GM21825 (cell line): Measurements from ENCODE around the gene ADORA2B.
"Not testable (repeated sequence)": the region's sequence is repeated elsewhere in the genome, so short reads cannot be mapped to it uniquely, and the experiment has no call there.

Experiments used
- ATAC-seq: cut with Tn5 transposase; IDR thresholded peaks from one replicate; pipeline ENCODE4 v1.9.1; 2021; ENCODE audit warnings: mild to moderate bottlenecking, moderate library complexity; ENCODE audit not compliant: unreplicated experiment

ADORA2B gene

DNA sequence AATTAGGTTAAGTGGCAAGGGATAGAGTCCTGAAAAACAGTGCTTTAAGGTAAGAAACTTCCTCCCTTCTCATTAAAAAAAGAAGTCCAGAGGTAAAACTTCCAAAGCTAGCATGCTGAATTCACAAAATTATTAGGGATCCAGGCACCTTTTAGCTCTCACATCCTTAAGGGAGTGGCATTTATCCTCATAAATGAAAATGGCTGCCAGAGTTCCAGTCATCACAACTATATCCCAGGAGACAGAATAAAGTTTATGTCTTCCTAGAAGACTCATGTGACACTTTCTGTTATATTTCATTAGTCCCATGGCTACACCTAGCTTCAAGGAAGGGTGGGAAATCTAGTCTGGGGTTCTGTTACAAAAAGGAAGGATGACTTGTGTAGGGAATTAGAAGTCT, 23.3 kb upstream of the ADORA2B start:
- ATAC-seq: no peak

DNA sequence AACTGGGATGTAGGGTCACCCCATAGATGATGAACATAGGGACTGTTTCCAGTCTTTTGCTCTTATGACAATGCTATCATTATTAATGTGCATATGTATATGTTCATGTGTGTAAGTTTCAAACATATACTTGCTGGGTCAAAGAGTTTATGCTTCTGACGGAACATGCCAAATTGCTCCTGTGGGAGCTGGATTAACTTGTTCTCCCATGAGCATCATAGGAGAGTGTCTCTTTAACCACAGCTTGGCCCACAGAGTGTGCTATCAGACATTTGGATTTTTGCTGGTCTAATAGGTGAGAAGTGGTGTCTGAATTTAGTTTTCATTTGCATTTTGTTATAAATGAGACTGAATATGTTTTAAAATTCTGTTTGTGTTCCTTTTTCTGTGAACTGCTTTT, 22.3 kb upstream of the ADORA2B start:
- no peak for ATAC-seq

DNA sequence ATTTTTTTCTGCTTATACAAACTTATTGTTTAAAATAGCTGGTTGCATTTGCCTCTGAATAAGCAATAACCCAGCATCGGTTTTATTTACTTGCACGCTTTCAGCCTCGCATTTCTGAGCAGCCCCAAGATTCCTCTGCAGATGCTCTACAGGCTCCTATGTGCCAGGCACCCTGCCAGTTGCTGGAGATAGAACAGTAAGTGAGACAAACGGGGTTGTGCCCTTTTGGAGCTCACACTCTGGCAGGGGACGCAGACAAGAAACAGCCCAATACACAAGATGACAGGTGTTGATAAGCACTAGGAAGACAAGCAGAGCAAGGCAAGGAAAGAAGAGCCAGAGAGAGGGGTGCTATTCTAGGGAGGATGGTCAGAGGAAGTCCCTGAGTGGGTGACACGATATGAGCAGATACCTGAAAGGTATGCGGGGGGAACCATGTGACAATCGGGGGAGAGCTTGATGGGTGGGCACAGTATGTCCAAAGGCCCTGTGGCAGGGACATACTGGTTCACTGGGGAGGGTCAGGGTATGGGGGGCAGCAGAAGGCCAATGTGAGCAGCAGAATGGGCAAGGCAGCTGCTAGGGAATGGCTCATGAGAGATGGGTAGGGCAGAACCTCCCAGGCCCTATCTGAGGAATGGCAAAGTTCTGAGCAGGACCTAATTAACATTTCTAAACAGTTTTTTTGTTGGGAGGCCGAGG, 18.7 kb upstream of the ADORA2B start:
- no peak for ATAC-seq

DNA sequence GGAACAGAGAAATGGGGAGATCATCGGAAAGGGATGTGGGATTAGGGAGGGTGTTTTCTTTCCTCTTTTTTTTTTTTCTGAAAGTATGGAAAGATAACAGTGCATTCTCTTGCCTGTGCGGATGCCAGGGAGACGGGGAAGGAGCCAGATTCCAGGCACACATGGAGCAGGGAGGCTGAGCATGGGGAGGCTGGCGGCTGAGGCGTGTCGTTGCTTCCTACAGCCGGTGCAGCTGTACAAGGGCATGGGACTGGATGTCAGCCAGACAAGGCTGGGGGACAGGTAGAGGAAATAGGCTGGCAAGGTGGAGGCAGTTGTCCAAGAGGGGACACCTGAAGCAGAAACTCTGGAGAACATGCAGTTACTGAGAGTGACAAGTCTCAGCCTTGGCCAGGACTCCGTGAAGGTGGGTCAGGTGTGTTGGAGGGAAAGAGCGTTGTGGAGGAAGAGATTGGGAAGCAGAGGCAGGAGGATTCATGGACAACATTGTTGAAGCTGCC, 16.6 kb upstream of the ADORA2B start:
- no peak for ATAC-seq

DNA sequence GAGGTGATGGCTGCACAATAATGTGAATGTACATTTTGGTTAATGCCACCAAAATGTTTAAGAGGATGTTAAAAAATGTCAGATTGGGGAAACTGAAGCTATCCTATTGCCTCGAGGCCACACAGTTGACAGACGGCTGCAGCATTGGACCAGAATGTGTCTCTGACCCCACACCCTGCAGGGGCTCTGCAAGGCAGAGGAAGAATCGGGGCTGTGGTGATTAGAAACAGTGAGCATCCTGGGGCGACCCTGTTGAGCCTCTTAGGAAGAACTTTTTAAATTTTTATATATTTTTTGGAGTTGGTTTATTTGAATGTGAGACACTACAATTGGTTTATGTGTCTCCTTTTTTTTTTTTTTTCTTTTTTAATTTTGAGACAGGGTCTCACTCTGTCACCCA, 15.0 kb upstream of the ADORA2B start:
- no peak for ATAC-seq

DNA sequence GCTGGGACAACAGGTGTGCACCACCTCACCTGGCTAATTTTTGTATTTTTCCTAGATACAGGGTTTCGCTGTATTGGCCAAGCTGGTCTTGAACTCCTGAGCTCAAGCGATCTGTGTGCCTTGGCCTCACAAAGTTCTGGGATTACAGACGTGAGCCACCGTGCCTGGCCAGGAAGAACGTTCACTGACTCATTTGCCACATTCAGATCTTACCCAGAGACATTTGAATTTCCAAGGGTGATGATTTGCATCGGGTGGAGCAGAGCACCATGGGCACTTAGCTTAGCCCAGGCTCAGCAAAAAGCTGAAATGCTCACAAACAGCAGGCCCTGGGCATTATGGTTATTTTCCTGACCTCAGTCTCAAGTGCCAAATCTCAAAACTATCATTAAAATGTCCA, 14.5 kb upstream of the ADORA2B start:
- ATAC-seq: no peak

DNA sequence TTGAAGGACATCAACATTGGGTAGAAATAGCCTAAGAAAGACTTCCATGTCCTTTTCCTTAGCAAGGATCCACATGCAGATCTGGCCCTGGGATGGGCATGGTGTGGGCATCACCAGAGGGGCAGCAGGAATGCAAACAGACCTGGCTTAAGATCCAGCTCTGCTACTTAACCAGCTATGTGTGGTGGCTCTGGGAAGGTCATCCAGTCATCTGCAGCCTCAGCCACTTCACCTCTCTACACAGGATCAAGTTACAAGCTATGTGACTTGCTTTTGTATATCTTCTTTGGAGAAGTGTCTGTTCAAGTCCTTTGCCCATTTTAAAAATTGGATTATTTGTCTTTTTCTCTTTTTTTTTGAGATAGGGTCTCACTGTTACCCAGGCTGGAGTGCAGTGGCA, 13.5 kb upstream of the ADORA2B start:
- ATAC-seq: no peak

DNA sequence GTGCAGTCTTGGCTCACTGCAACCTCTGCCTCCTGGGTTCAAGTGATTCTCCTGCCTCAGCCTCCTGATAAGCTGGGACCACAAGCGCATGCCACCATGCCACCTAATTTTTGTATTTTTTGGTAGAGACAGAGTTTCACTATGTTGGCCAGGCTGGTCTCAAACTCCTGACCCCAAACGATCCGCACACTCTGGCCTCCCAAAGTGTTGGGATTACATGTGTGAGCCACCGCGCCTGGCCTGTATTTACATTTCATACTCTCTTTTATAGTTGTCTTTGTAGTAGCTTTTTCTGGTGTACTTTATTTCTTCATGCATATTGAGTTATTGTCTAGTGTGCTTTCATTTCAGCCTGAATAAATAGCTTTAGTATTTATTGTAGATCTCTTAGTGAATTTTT, 10.1 kb upstream of the ADORA2B start:
- no peak for ATAC-seq

DNA sequence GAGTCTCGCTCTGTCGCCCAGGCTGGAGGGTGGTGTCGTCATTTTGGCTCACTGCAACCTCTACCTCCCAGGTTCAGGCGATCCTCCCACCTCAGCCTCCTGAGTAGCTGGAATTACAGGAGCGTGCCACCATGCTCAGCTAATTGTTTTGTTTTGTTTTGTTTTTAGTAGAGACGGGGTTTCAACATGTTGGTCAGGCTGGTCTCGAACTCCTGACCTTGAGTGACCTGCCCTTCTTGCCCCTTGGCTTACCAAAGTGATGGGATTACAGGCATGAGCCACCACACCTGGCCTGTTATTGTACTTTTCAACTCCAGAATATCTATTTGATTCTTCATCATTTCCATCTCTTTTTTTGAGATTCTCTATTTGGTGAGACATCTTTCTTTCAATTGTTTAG, 9.0 kb upstream of the ADORA2B start:
- ATAC-seq: no peak

DNA sequence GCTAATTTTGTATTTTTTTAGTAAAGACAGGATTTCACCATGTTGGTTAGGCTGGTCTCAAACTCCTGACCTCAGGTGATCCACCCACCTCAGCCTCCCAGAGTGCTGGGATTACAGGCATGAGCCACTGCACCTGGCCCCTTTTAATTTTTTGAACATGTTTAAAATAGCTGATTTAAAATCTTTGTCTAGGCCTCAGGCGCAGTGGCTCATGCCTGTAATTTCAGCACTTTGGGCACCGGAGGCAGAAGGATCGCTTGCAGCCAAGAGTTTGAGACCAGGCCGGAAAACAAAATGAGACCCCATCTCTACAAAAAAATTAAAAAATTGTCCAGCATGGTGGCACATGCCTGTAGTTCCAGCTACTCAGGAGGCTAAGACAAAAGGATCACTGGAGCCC, 8.4 kb upstream of the ADORA2B start:
- not testable (repeated sequence) for ATAC-seq

DNA sequence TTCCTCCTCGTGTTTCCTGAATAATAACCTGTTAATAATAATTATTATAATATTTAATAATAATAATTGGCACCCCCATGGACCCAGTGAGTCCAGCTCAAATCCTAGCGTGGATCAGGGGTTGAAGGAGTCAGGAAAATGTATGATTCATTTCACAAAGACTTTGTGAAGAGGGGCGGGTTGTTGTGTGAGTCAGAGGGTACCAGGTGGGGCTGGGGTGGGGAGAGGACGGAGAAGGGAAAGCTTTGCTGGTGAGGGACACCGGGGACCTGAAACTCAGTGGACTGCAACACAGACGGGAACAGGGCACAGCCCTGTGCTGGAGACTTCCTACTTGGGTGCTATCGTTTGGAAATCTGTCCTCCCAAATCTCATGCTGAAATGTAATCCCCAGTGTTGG, 3.1 kb upstream of the ADORA2B start:
- no peak for ATAC-seq

DNA sequence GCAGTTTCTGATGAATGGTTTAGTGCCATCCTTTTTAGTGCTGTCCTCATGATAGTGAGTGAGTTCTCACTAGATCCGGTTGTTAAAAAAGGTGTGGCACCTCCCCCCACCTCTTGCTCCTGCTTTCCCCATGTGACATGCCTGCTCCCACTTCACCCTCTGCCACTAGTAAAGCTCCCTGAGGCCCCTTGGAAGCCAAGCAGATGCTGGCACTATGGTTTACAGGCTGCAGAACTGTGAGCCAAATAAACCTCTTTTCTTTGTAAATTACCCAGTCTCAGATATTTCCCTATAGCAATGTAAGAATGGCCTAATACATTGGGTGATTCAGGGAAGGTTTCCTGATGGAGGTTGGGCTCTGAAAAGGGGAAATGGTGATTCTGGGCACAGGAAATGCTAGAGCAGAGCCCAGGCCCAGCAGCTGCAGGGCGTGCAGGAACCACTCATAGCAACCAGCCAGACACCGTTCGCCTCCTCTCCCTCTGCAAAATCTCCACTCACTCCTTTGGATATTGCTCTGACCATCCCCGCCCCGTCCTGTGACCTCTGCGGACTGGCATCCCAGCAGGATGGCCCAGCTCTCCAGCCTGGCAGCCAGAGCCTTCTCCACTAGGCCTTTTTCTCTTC, 2.6 kb upstream of the ADORA2B start:
- no peak for ATAC-seq

DNA sequence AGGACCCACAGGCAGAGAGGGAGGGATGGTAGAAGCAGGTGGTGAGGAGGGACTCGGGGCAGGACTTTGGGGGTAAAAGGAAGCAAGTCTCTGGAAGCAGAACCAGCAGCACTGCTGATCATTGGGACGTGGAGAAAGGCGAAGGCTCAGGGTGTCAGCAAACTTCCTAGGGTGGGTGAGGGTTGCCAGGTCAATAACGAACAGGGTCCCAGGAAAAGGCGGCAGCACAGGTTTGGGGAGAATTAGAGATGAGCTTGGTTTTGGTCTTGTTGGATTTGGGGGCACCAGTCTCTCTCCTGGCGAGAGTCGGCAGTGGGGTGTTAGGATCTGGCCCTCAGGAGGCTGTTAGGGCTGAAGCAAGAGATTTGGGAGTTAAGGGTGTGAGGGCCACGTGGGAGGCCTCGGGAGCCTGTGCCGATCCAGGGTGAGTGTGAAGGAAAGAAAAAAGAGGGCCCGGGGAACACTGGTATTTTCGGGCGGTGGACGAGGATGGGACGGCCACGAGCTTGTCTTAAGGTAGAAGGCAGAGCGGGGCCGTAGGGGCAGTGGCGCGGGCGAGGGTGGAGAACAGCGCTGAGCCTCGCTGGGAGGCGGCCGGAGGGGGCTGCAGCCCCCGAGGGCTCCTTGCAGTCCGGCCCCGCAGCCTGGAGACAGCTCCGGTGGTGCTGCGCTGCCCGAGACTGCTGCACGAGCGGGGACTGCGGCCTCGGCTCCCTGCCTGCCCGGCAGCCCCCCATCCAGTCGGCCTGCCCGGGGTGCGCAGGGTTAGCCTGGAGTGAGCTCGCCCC, 765 bp upstream of the ADORA2B start:
- ATAC-seq: no peak

DNA sequence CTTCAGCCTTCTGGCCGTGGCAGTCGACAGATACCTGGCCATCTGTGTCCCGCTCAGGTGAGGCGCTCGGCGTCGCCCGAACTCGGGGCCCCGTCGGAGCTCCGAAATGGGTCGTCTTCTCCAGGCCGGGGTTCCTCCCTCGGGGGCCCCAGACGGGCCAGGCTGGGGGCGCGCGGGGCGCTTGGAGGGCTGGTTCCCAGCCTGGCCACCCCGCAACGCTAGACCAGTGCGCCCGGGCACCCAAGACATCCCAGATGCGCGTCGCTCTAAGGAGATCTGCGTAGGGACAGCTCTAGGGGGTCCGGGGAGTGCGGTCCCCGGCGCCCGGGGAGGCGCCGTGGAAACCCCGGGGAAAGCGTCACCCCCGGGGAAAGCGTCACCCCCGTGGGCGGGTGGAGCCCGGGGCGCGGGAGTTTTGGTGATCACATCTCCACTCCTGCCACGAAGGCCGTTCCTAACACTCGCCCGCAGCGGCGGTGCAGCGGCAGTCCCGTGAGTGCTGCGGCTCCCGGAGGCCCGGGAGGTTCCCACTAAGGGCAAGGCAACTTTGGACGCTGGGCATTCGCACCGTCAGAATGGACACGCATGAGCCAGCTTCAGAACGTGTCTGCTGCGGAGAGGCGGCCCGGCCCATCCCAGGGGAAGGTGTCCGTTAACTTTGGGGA, 729 bp downstream of the ADORA2B start:
- ATAC-seq: no peak

DNA sequence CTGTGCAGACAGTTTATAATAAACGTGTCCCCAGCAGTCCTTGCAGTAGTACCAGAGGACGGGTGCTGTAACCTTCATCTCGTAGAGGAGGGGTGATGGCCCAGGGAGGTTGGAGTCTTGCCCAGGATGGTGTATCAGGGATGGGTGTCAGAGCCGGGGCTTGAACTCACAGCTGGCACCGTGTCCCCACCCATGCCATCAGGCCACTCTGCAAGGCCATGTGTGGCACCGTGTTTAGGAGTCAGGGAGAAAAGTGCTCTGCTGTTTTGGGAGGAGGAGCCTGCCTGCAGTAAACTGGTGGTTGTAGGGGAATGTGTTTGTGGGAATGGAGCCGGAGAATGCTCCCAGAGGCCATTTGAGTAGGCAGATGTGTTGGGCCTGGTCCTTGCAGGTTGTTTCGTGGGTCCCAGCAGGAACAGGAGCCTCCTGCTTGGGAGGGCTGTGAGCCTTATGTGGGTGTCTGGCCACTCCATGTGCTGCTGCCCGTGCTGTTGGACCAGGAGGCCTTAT, 1.7 kb downstream of the ADORA2B start:
- no peak for ATAC-seq

DNA sequence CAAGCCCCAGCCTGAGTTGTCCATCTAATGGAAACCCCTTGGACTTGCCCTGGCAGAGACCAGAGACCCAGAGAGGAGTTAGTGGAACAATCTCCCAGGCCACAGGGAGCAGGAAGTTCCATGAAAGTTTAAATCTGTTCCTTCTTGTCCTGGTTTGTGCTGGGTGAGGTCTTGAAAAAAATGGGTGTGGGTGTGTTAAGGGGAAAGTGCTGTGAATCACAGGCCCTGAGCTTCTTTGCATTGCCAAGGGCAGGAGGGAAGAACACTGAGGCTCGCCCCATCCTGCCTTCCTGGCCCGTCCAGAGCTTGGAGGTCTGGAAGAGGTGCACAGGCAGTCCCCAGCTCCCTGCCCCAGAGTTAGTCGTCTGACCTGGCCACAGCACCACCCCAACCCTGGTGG, 2.3 kb downstream of the ADORA2B start:
- no peak for ATAC-seq

DNA sequence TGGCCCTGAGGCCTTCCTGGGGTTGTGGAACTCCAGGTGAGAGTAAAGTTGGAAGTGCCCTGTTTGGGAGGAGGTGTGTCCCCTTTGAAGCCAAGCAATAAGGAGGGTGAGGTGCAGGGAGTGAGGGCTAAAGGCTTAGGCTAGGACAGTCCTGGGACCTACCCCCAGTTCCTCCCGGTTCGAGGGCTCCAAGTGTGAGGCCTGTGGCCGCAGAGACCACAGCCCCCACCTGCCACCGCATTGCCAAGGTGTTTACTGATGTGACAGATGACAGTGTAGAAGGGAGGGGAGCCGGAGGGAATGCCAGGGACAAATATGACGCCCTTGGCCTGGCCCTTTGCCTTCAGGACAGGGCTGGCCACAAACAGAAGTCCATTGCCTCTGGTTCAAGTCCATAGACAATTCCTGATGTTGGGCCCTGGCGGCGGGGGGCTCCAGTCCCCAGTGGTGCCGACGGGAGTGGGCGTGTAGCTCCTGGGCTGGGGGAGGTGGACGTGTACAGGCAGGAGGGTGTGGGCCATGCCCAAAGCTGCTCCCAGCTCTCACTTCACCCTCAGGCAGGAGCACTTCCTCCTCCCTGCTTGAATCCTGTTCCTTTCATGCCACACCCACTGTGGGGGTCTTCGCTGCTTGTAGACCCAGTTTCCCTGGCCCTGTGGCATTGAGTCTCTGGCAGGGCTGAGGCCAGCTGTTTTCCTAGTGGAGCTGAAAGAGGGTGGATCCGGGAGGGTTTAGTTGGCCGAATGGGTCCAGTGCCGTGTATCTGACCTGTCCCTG, 3.2 kb downstream of the ADORA2B start:
- ATAC-seq: no peak

DNA sequence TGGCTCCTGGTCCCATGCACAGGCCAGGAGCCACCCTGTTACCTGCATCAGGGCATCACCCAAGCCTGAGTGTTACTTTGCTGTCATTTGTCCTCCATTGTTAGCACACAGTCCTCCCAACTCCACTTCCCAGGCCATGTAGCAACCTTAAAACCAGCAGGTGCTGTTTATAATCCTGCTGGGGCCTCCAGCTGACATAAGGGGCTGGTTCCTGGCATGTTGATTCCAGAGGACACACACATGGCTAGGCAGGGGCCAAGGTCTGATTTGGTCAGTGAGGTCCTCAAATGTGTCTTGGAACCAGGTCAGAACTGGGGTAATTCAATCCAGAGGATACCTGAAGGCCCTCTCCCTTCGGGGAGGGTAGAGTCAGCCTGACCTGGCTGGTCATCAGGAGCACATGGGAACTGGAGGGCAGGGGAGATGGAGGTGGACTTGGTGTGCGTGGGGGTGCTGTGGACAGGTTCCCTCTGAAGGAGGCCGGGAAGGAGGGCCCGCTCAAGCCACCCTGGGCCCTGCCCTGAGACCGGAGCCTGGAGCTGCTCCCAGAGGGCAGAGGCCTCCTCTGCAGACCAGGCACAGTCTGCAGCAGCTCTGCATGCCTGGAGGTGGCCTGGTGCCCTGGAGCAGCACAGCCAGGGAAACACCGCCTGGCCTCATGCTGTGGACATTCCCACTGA, 6.6 kb downstream of the ADORA2B start:
- no peak for ATAC-seq

DNA sequence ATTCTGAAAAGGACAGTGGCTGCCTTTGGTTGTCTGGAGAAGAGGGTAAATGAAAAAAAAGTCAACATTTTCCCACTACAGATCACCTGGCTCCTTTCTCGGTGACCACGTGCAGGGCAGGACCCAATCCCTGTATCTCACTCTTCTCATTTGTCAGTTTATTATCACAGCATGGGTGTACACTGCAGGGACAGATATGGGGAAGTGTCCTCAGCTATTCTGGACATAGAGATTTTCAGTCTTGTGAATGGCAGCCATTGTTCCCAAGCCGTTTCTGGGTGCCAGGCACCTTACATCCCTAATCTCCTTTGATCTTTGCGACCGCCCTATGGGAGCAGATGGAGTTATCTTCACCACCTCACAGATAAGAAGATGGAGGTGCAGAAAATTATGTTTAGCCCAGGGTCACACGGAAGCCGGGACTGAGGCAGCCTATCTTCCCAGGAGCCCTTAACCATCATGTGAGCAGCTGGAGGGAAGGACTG, 7.2 kb downstream of the ADORA2B start:
- ATAC-seq: no peak
